Measurements from ENCODE around the gene BARX1.
"Not testable (repeated sequence)": the region's sequence is repeated elsewhere in the genome, so short reads cannot be mapped to it uniquely, and the experiment has no call there.

BARX1 gene

GRCh38 chr9:93951655-93952118 lies 3.5 kb downstream of the BARX1 start:
- no peak for DNase-seq (ENCODE audit: low read depth in 2 of 2)

- DNase-seq (ENCODE audit: low read depth in 2 of 2): no peak
These were observed 4.2 kb downstream of the BARX1 start for GRCh38 chr9:93950619-93951601.

GRCh38 chr9:93949694-93950449 lies 5.3 kb downstream of the BARX1 start:
- no peak for DNase-seq (ENCODE audit: low read depth in 2 of 2)

GRCh38 chr9:93949073-93949693 lies 6.0 kb downstream of the BARX1 start:
- no peak for DNase-seq (ENCODE audit: low read depth in 2 of 2)

GRCh38 chr9:93948441-93949072 lies 6.6 kb downstream of the BARX1 start:
- no peak for DNase-seq (ENCODE audit: low read depth in 2 of 2)

GRCh38 chr9:93947409-93948070 lies 7.6 kb downstream of the BARX1 start:
- no peak for DNase-seq (ENCODE audit: low read depth in 2 of 2)

GRCh38 chr9:93946338-93946712 lies 8.8 kb downstream of the BARX1 start:
- DNase-seq (ENCODE audit: low read depth in 2 of 2): no peak

- DNase-seq (ENCODE audit: low read depth in 2 of 2): no peak
These were observed 9.5 kb downstream of the BARX1 start for GRCh38 chr9:93945400-93946337.

GRCh38 chr9:93944011-93944410 lies 11.1 kb downstream of the BARX1 start:
- no peak for DNase-seq (ENCODE audit: low read depth in 2 of 2)

GRCh38 chr9:93942161-93942560 lies 13.0 kb downstream of the BARX1 start:
- DNase-seq (ENCODE audit: low read depth in 2 of 2): no peak

GRCh38 chr9:93941493-93941892 lies 13.7 kb downstream of the BARX1 start:
- no peak for DNase-seq (ENCODE audit: low read depth in 2 of 2)

- DNase-seq (ENCODE audit: low read depth in 2 of 2): no peak
These were observed 14.2 kb downstream of the BARX1 start for GRCh38 chr9:93940951-93941350.

- not testable (repeated sequence) for DNase-seq (ENCODE audit: low read depth in 2 of 2)
These were observed 15.6 kb downstream of the BARX1 start for GRCh38 chr9:93939589-93939988.

GRCh38 chr9:93937193-93937592 lies 18.0 kb downstream of the BARX1 start:
- no peak for DNase-seq (ENCODE audit: low read depth in 2 of 2)

- no peak for DNase-seq (ENCODE audit: low read depth in 2 of 2)
These were observed 23.2 kb downstream of the BARX1 start for GRCh38 chr9:93931905-93932304.

- no peak for DNase-seq (ENCODE audit: low read depth in 2 of 2)
These were observed 25.1 kb downstream of the BARX1 start for GRCh38 chr9:93930070-93930469.

GRCh38 chr9:93929231-93929630 lies 25.9 kb downstream of the BARX1 start:
- no peak for DNase-seq (ENCODE audit: low read depth in 2 of 2)

- no peak for DNase-seq (ENCODE audit: low read depth in 2 of 2)
These were observed 32.6 kb downstream of the BARX1 start for GRCh38 chr9:93922535-93922934.

- no peak for DNase-seq (ENCODE audit: low read depth in 2 of 2)
These were observed 34.9 kb downstream of the BARX1 start for GRCh38 chr9:93920131-93920800.

GRCh38 chr9:93918061-93918460 lies 37.1 kb downstream of the BARX1 start:
- no peak for DNase-seq (ENCODE audit: low read depth in 2 of 2)

All from stimulated activated CD4-positive, alpha-beta T cell treated with anti-CD3 and anti-CD28 coated beads, Interleukin-1b, Interleukin-23, amount 100 ng/mL, for 4 hours (primary cell).